DMS79 (cell line): ENCODE results near the gene DCXR.

Experiments
- DNase-seq: peaks from one replicate; lab custom pipeline; 2025; lab: John Stamatoyannopoulos, UW

The DCXR gene

GRCh38 chr17:82037092-82037888 lies at the start of gene DCXR:
TSS of gene DCXR (minus strand) at chr17:82037697. CDS start at chr17:82037682, 15 bp downstream.
- DNase-seq: peak; percentile 57

DNA sequence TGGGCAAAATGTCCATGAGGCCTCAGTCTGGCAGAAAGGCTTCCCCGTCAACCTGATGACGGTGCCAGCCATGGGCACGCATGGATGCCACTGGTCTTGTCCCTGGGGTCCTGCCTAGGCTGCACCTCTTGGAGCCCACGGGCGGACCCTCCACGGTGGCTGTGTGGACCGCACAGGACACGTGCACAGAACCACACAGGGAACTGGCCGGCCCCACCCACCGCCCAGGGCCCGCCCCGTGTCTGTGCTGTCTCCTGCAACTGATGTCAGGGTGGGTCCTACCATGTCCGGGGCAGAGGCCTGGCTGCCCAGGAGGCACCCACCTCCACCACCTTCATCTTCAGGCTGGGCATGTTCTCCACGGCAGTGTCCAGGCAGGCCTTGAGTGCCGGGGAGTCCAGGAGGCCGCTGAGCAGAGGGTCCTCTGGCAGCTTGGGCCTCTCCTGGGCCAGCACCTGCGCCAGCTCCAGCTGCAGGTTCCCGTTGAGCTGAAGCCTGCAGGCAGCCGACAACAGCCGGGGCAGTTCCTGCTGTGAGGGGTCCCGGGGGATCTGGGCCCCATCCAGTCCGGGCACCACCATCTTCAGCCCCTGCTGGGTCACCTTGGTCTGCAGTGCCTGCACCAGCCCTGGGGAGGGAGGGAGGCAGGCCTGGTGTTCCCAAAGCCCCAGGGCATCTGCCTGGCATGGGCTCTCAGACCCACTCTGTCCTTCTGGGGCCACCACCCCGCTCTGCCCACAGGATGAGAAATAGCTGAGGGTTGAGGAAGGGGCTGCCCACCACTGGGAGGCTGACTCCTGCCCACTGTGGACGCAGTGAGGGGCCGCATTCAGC lies 48.7 kb upstream of the DCXR start:
- no peak for DNase-seq

GRCh38 chr17:82085031-82085861 lies 47.7 kb upstream of the DCXR start:
- no peak for DNase-seq

DNA sequence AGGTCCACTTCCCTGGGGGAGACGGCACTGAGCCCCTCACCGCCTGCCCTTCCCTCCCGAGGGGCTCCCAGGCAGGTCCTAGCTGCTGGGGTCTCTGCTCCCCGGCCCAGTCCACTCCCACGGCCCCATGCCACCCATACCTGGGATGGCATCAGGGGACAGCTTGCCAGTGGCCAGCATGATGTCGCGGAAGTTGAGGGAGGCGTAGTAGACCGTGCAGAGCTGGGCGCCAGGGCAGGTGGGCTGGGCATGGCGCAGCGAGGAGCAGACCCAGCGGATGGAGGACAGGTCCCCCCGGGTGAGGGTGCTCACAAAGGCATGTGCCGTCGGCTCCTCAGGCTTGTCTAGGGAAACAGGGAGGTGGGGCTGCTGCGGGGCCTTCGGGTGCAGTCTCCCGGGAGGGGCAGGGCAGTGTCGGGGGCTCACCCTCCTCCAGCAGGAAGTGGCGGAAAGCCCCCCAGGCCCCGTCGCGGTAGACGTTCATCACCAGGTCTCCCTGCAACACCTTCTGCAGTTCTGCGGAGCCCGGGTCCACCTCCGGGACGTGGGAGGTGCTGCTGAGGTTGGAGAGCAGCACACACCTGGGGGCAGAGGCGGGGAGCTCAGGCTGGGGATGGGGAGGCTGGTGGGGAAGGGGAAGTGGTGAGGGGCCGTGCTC lies 47.0 kb upstream of the DCXR start:
- DNase-seq: no peak

DNA sequence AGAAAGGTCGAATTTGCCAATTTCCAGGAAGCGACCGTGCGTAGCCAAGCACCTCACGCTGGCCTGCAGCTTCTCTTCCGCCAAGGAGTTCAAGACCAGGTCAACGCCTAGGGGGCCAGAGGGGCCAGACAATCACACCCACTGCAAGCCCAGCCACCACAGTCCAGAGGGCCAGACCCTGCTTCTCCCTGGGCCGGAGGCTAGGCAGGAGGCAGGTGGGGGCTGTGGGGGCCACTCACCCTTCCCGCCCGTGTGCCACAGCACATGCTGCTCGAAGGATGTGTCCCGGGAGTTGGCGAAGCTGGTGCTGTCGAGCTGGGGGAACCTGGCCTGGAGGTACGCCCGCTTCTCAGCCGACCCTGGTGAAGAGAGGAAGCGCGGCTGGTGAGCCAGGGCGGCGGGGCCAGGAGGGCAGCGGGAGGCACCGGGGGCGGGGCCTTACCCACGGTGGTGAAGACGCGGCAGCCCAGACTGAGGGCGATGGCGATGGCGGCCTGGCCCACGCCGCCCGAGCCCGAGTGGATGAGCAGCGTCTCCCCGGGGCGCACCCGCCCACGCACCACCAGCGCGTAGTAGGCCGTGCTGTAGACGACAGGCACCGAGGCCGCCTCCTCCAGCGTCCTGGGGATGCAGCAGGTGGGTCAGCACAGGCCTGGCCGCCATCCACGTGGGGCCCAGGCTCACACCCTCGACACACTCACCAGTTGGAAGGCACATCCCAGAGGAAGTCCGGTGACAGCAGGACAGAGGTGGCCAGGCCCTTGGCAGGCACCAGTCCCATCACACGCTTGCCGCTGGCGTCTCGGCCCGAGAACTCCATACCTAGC lies 46.2 kb upstream of the DCXR start:
- no peak for DNase-seq

DNA sequence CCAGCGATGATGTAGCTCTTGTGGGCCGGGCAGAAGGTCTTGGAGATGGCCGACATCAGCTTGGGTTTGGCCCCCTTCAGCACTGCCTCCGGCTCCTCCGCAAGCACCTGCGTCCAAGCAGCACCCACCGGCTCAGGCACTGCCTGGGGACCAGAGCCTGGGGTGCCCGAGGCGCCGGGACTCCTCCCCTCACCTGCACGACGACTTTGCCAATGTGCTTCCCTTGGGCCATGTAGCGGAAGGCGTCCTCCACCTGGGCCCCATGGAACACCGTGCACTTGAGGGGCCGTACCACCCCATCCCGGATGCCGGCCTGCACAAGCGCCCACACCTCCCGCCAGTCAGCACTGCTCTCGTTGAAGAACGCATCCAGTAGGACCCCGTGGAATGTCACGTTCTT lies 45.5 kb upstream of the DCXR start:
- DNase-seq: no peak

GRCh38 chr17:82082456-82082855 lies 45.0 kb upstream of the DCXR start:
- DNase-seq: no peak

- no peak for DNase-seq
Observed at GRCh38 chr17:82081966-82082365, 44.5 kb upstream of the DCXR start.

DNA sequence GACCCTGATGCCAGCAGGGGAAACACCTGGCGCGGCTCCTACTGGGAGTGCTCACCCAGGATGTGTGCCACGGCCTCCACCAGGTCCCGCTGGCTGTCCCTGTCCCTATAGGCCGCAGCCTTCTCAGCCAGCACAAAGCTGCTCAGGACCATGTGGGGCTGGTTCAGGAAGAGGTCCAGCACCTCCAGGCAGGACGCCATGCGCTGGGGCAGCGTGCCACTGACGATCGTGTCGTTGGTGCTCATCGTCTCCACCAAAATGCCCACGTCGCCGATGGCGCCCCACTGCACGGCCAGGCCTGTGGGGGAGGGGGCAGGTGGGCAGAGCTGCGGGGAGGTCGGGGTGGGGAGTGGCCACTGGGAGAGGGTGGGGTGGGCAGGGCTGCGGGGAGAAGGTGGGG lies 44.0 kb upstream of the DCXR start:
- no peak for DNase-seq

GRCh38 chr17:82080789-82081464 lies 43.4 kb upstream of the DCXR start:
- DNase-seq: no peak

- no peak for DNase-seq
Observed at GRCh38 chr17:82080048-82080788, 42.7 kb upstream of the DCXR start.

- DNase-seq: no peak
Observed at GRCh38 chr17:82079001-82079677, 41.6 kb upstream of the DCXR start.

DNA sequence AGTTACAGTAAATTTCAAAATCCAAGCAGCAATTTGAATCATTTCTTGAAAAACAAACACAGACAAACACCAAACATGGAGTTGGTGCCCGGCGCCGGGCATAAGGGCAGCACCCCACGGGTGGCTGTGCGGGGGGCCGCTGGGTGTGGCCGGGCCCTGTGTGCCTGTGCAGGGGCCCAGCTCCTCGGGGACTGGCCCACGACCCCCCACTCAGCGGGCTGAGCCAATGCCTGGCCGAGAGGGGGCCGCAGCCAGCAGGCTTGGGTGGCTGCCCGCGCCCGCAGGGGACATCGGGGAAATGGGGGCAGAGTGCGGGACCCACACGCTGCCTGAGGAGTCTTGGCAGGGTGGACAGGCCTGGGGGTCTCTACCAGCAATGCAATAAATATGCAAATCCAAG lies 40.9 kb upstream of the DCXR start:
- no peak for DNase-seq

GRCh38 chr17:82077617-82078358 lies 40.3 kb upstream of the DCXR start:
- no peak for DNase-seq

DNA sequence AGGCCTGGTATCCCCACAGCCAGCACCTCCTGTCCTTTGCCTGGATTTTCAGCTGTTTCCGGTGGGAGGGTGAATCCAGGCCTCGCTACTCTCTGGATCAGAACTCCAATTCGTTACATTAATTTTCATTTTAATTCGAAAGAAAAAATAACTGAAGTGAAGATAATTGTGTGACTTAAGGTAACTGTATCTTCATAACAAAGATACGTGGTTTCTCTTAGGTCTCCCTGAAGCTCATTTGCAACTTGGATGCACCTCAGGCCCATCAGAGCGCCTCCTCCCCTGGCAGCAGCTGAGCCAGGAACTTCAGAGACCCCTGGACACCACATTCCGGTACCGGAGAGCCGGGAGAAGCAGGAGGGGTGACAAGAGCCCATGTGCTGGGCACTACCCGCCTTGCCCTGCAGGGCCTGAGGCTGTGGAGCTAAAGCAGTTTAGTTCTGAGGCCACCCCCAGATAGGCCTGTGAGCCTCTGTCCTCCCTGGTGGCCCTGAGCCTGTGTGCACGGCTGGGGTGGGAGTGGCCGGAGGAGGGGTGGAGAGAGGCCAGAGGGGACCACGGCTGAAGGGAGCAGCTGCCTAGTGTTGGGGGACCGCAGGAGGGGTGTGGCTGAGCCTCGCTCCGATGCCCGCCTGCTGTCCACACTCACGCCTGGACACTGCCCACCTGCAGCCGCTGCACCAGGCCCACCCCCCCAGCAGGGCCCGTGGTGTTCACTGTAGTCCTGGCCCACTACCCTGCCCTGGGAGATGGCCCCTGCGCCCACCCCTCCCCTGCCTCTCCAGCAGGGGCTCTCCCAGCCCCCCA lies 39.5 kb upstream of the DCXR start:
- DNase-seq: no peak

- no peak for DNase-seq
Observed at GRCh38 chr17:82076018-82076784, 38.7 kb upstream of the DCXR start.

GRCh38 chr17:82073446-82073845 lies 35.9 kb upstream of the DCXR start:
- no peak for DNase-seq
